Kidney (tissue), 14 donors: ENCODE data around the gene ASTN1. TPM values are rescaled to one million over a fixed set of nuclear protein-coding genes. Genes with fewer than 3 reads are reported as not detected.
A peak's percentile ranks its signal among the peaks of the same experiment; 100 is the strongest.

ENCODE experiments used
- DNase-seq, 5 donors: peaks; one replicate each; pipeline ENCODE4 v3.0.0-alpha.2; 2013 to 2020
- FAIRE-seq: peaks from 2 replicates; lab custom pipeline; 2012; peaks lifted over from hg19 to GRCh38; lab: Jason Lieb, UNC
- H3K27ac ChIP-seq, 2 donors: one replicate each; pipeline ENCODE4 v1.7.0; 2013; ENCODE audit warnings: low read depth in 2 of 2, low read length in 2 of 2, inconsistent platforms in 1 of 2
- H3K27me3 ChIP-seq: one replicate; pipeline ENCODE4 v1.7.1; 2013; ENCODE audit warnings: low read length, inconsistent platforms; ENCODE audit not compliant: control insufficient read depth, insufficient read depth
- H3K36me3 ChIP-seq, 3 donors: one replicate each; pipeline versions ENCODE4 v1.7.0 to v1.7.1; 2013; ENCODE audit warnings: low read length in 3 of 3, control low read depth in 1 of 3, inconsistent platforms in 1 of 3; ENCODE audit not compliant: insufficient read depth in 3 of 3, control insufficient read depth in 2 of 3
- H3K4me1 ChIP-seq, 3 donors: one replicate each; pipeline versions ENCODE4 v1.7.0 to v1.7.1; 2013; ENCODE audit warnings: low read length in 3 of 3, inconsistent platforms in 1 of 3, low read depth in 1 of 3; ENCODE audit not compliant: control insufficient read depth in 2 of 3, insufficient read depth in 2 of 3
- H3K4me3 ChIP-seq, 3 donors: one replicate each; pipeline versions ENCODE4 v1.7.0 to v1.8.1; 2013; ENCODE audit warnings: low read length in 3 of 3, control low read depth in 1 of 3, inconsistent platforms in 1 of 3
- H3K9ac ChIP-seq, 3 donors: one replicate each; pipeline versions ENCODE4 v1.7.0 to v1.7.1; 2013; ENCODE audit warnings: low read length in 3 of 3, control low read depth in 1 of 3, inconsistent platforms in 1 of 3
- H3K9me3 ChIP-seq, 3 donors: one replicate each; pipeline versions ENCODE4 v1.7.0 to v1.7.1; 2013; ENCODE audit warnings: low read length in 3 of 3, control low read depth in 1 of 3, inconsistent platforms in 1 of 3; ENCODE audit not compliant: control insufficient read depth in 2 of 3, insufficient read depth in 1 of 3
- intact Hi-C: fragments of 100-400 bp; cut with DNase I; formaldehyde crosslinking; loops from one replicate; pipeline ENCODE4 v1.11.1; 2022
- polyA plus RNA-seq: library from polyadenylated mRNA; stranded (reverse); fragments of 350-450 nt; fragmentation: Illumina TruSeq; extraction: RNeasy Lipid Tissue Mini Kit (QIAGEN cat#74804); gene quantifications from one replicate; pipeline ENCODE4 v1.2.3, GENCODE V29; 2014; ENCODE audit warnings: low read depth, low replicate concordance; ENCODE audit not compliant: insufficient read depth
- total RNA-seq: library from RNA; stranded (reverse); fragmentation: NEBNext Ultra II Directional; extraction: Animal tissue kit (Norgen Biotek cat#: 25700); gene quantifications from one replicate; pipeline ENCODE4 v1.2.1, GENCODE V29; 2021
- TF ChIP-seq, protein P1 (sequence below): IDR thresholded peaks from 3 replicates; pipeline ENCODE4 v1.5.1; 2012; ENCODE audit warnings: mild to moderate bottlenecking, moderate library complexity, borderline replicate concordance; ENCODE audit not compliant: insufficient read depth; ENCODE audit errors: extremely low read depth
- donor health status: control.
- donor health status: control.
- donor health status: control.
- donor health status: control.
- donor health status: control.
- donor health status: DM: yes; HTN: yes; CAD: no.
- donor health status: Normal renal cell carcinoma (clear cell type).

The ASTN1 gene
- total and polyA plus RNA-seq, 2 donors from 2014 or later = 0.19 to 0.25 TPM

GRCh38 chr1:176983731-176984130, 180.8 kb downstream of the ASTN1 start:
- TF ChIP-seq, protein P1, sequence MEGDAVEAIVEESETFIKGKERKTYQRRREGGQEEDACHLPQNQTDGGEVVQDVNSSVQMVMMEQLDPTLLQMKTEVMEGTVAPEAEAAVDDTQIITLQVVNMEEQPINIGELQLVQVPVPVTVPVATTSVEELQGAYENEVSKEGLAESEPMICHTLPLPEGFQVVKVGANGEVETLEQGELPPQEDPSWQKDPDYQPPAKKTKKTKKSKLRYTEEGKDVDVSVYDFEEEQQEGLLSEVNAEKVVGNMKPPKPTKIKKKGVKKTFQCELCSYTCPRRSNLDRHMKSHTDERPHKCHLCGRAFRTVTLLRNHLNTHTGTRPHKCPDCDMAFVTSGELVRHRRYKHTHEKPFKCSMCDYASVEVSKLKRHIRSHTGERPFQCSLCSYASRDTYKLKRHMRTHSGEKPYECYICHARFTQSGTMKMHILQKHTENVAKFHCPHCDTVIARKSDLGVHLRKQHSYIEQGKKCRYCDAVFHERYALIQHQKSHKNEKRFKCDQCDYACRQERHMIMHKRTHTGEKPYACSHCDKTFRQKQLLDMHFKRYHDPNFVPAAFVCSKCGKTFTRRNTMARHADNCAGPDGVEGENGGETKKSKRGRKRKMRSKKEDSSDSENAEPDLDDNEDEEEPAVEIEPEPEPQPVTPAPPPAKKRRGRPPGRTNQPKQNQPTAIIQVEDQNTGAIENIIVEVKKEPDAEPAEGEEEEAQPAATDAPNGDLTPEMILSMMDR = no peak
- no peak overlapping the region for H3K4me3 ChIP-seq
- no peaks in the 10 kb centered on the region for H3K36me3 ChIP-seq
- H3K27me3 ChIP-seq = no peaks in the 10 kb centered on the region
- no peak overlapping the region for H3K9ac ChIP-seq
- FAIRE-seq = no peak
- H3K9me3 ChIP-seq = no peaks in the 10 kb centered on the region
- DNase-seq = no peak
- intact Hi-C loops = no loop called here
- no peaks in the 10 kb centered on the region for H3K4me1 ChIP-seq
- H3K27ac ChIP-seq = no peak overlapping the region

GRCh38 chr1:176976771-176977170, 187.7 kb downstream of the ASTN1 start:
- no peak for FAIRE-seq
- intact Hi-C loops = no loop called here
- no peak for DNase-seq
- H3K9ac ChIP-seq = no peak overlapping the region
- H3K27ac ChIP-seq = no peak overlapping the region
- no peaks in the 10 kb centered on the region for H3K27me3 ChIP-seq
- TF ChIP-seq, protein P1 = no peak
- no peaks in the 10 kb centered on the region for H3K9me3 ChIP-seq
- no peak overlapping the region for H3K4me3 ChIP-seq
- no peaks in the 10 kb centered on the region for H3K36me3 ChIP-seq
- no peaks in the 10 kb centered on the region for H3K4me1 ChIP-seq

DNA sequence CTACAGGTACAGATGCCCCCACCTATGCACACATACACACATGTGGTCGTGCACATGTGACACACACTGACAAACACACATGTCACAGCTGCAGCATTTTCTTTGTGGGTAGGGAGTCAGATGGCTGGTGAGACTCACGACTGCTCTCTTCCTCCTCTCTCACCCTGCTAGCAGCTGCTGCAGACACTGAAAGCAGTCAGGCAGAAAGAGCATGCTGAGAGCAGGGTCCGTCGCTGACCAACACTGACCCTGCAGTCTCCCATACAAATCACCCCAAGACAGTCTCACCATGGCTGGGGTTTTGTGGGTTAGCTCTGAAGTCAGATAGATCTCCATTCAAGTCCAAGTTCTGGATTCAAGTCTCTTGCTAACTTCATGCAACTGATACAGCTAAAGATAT, 188.3 kb downstream of the ASTN1 start:
- H3K4me3 ChIP-seq = no peak overlapping the region
- FAIRE-seq = no peak
- intact Hi-C loops = no loop called here
- TF ChIP-seq, protein P1 = no peak
- H3K9ac ChIP-seq = no peak overlapping the region
- no peak overlapping the region for H3K27ac ChIP-seq
- no peaks in the 10 kb centered on the region for H3K27me3 ChIP-seq
- peak in 3 of 5 donors; percentile 10 to 39 (median 23) for DNase-seq
- H3K4me1 ChIP-seq = no peaks in the 10 kb centered on the region
- H3K9me3 ChIP-seq = no peaks in the 10 kb centered on the region
- H3K36me3 ChIP-seq = no peaks in the 10 kb centered on the region

DNA sequence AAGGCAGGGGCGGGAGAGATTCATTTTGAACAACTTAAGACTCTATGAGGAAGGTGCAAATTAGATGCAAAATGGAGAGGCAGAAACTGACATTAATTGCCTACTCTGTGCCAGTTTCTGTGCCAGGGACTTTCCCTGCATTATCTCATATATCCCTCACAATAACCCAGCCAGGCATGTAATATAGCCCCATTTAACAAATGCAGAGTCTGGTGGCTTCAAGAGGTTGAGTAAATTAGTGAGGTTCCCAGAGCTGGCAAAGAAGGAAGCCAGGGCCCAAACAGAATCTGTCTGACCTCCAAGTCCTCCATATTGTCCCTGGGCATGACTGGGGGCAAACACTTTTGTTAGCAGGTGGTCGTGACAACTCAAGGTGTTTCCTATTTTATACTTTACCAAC, 199.8 kb downstream of the ASTN1 start:
- H3K4me3 ChIP-seq = no peak overlapping the region
- DNase-seq (no peak), FAIRE-seq (no peak)
- TF ChIP-seq, protein P1 = no peak
- no peaks in the 10 kb centered on the region for H3K9me3 ChIP-seq
- intact Hi-C loops = no loop called here
- H3K36me3 ChIP-seq = no peaks in the 10 kb centered on the region
- no peaks in the 10 kb centered on the region for H3K27me3 ChIP-seq
- no peaks in the 10 kb centered on the region for H3K4me1 ChIP-seq
- no peak overlapping the region for H3K27ac ChIP-seq
- H3K9ac ChIP-seq = no peak overlapping the region
